K562 (cell line): ENCODE results near the gene XRN1. TPM values are rescaled to one million over a fixed set of nuclear protein-coding genes. Genes with fewer than 3 reads are reported as not detected.

ENCODE experiments used
- CAMTA2 ChIP-seq: fragments of 250-450 bp; sonication (Bioruptor Pico); conservative IDR thresholded peaks from 2 replicates; pipeline ENCODE4 v1.5.1; 2022
- CBX5 ChIP-seq: IDR thresholded peaks from 2 replicates; pipeline ENCODE4 v1.6.1; 2014; ENCODE audit warnings: low read depth, borderline replicate concordance
- CUX1 ChIP-seq: fragments of 200-800 bp; sonication (Bioruptor generic); IDR thresholded peaks from 2 replicates; pipeline ENCODE4 v1.6.1; 2016; ENCODE audit warnings: missing genetic modification characterization, missing compliant biosample characterization
- ETS2 ChIP-seq: IDR thresholded peaks from 2 replicates; pipeline ENCODE4 v1.6.1; 2016; ENCODE audit warnings: borderline replicate concordance, missing genetic modification characterization, mild to moderate bottlenecking, moderate library complexity, missing compliant biosample characterization; ENCODE audit not compliant: poor library complexity, severe bottlenecking
- FUS ChIP-seq: fragments of 200-400 bp; formaldehyde crosslinking; optimal IDR thresholded peaks from 2 replicates; pipeline ENCODE3; 2017; ENCODE audit warnings: low read depth, low read length
- RCOR1 ChIP-seq, 2 experiments: IDR thresholded peaks; 2 replicates each; pipeline ENCODE4 v1.6.1; 2012; ENCODE audit warnings: low read depth in 2 of 2, low read length in 2 of 2, borderline replicate concordance in 1 of 2, improper control_type of control experiment in 1 of 2
- SMARCE1 ChIP-seq: fragments of 450-650 bp; IDR thresholded peaks from 2 replicates; pipeline ENCODE4 v1.7.1; 2016; ENCODE audit warnings: mild to moderate bottlenecking
- TAF7 ChIP-seq: fragments of 450-650 bp; IDR thresholded peaks from 2 replicates; pipeline ENCODE4 v1.6.1; 2016; ENCODE audit warnings: missing genetic modification characterization, missing compliant biosample characterization
- TFE3 ChIP-seq: fragments of 450-650 bp; formaldehyde crosslinking; IDR thresholded peaks from 2 replicates; pipeline ENCODE4 v1.4.0; 2020; ENCODE audit warnings: mild to moderate bottlenecking, mixed read lengths
- YY1 ChIP-seq, 3 experiments: IDR thresholded peaks; 2 replicates each; pipeline ENCODE4 v1.6.1; 2011; ENCODE audit warnings: low read length in 2 of 3, mild to moderate bottlenecking in 2 of 3, moderate library complexity in 2 of 3, borderline replicate concordance in 1 of 3, control low read depth in 1 of 3, low read depth in 1 of 3; ENCODE audit not compliant: insufficient read depth in 3 of 3, insufficient replicate concordance in 2 of 3, control insufficient read depth in 1 of 3, insufficient read length in 1 of 3; ENCODE audit errors: extremely low read depth in 1 of 3
- ZNF561 ChIP-seq: fragments of 450-650 bp; formaldehyde crosslinking; conservative IDR thresholded peaks from 2 replicates; pipeline ENCODE4 v1.4.0; 2020; ENCODE audit warnings: mild to moderate bottlenecking, moderate library complexity
- ZNF699 ChIP-seq: fragments of 250-450 bp; sonication (Bioruptor Pico); IDR thresholded peaks from 2 replicates; pipeline ENCODE4 v1.8.0; 2021; ENCODE audit warnings: mild to moderate bottlenecking, moderate library complexity; ENCODE audit not compliant: insufficient replicate concordance
- polyA plus RNA-seq, 8 experiments: library from polyadenylated mRNA; depleted of rRNA in 4 of 8; stranded (reverse) in 5 of 8; unstranded in 3 of 8; fragments of >200 nt; fragmentation: Nextera tagmentation in 2 of 8; fragmentation: Illumina TruSeq in 1 of 8; extraction: Ambion mirVana in 2 of 8; extraction: Trizol in 1 of 8; gene quantifications; 2 replicates each; pipeline versions ENCODE4 v1.2.1 to v1.2.3, GENCODE V29; 2011 to 2014; ENCODE audit warnings: inconsistent platforms in 1 of 8, missing spikeins in 1 of 8
- total RNA-seq, 7 experiments: library from RNA; depleted of rRNA in 6 of 7; stranded (reverse); fragments of >200 nt in 6 of 7; fragmentation: Illumina TruSeq in 2 of 7; extraction: Trizol in 2 of 7; gene quantifications; 2 replicates each; pipeline versions ENCODE4 v1.2.1 to v1.2.3, GENCODE V29; 2011 to 2021; ENCODE audit warnings: low replicate concordance in 1 of 7
- TF ChIP-seq, protein P1 (sequence below): IDR thresholded peaks from 2 replicates; pipeline ENCODE4 v1.6.1; 2012; ENCODE audit warnings: low read depth, low read length, improper control_type of control experiment, borderline replicate concordance
- TF ChIP-seq, protein P2 (sequence below): fragments of 450-650 bp; IDR thresholded peaks from 2 replicates; pipeline ENCODE4 v1.6.1; 2016; ENCODE audit warnings: borderline replicate concordance

Gene XRN1
- total and polyA plus RNA-seq, 9 of the 15 experiments (the other 6 are each of a cell fraction or from before 2014, with no cell fraction given), result 3.1 to 28.4 (median 17.2) TPM

DNA sequence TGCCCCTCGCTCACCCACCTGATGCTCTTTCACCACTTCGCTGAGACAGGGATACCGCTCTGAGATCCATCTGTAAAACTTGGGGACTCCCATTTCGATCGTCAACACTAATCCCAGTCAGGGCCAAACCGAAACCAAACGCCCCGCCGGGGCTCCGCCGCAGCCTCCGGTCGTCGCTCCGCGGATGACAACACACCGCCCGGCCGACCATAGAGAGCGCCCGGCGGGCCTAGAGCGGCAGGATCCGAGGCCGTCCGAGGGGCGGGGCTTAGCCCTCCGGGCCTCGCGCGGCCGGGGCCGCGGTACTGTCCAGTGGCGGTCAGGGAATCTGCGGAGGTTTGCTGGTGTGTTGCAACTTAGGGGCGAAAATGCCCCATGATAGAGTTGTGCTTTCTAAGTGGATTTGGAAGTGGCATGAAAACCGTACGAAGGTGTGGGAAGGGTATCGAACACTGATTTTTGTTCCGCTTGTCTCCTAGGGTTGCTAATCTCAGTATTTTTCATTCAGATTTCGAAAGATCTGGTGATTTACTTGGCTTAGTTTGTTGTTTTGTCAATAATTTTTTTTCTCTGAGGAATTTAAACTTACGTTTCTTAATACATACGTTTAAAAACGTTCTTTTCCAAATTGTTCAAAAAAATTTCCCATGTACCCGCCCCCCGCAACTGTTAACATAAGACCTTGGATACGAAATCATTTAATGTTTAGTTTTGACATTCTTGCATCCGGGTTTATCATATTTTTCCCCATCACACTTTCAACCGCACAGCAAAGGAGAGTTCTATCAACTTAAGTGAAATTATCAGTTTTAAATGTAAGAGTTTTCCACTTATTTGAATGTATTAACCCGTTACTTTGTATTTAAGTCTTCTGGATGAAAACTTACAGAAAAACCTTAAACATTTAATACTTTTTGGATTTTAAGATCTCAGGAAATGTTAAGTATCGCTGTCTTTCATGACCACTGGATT lies at the start of gene XRN1 (continued):
- TF ChIP-seq YY1 (IDR thresholded peaks at IDR 0.05; ENCODE audit: borderline replicate concordance in 1 of 3, control insufficient read depth in 1 of 3, extremely low read depth in 1 of 3, insufficient read depth in 3 of 3, insufficient read length in 1 of 3, insufficient replicate concordance in 2 of 3, low read depth in 1 of 3, low read length in 2 of 3), result peak in 2 of 3 experiments; percentile 72 to 78
- TF ChIP-seq TAF7, result no peak; the same call in 1 of the 2 replicates
- TF ChIP-seq ETS2 (tag), result no peak
- TF ChIP-seq ZNF699 (CRISPR knock-in tag), result no peak
- no peak for TF ChIP-seq SMARCE1
- no peak for TF ChIP-seq FUS
- no peak for TF ChIP-seq CBX5
- TF ChIP-seq TFE3 (CRISPR knock-in tag), result no peak
- TF ChIP-seq RCOR1 (IDR thresholded peaks at IDR 0.05; ENCODE audit: borderline replicate concordance in 1 of 2, low read depth in 2 of 2, low read length in 2 of 2), result peak in 1 of 2 experiments; percentile 82; a peak in 1 of 4 replicates
- no peak for TF ChIP-seq ZNF561 (CRISPR knock-in tag)
- no peak for TF ChIP-seq CUX1 (CRISPR knock-in tag)
- TF ChIP-seq, protein P1, sequence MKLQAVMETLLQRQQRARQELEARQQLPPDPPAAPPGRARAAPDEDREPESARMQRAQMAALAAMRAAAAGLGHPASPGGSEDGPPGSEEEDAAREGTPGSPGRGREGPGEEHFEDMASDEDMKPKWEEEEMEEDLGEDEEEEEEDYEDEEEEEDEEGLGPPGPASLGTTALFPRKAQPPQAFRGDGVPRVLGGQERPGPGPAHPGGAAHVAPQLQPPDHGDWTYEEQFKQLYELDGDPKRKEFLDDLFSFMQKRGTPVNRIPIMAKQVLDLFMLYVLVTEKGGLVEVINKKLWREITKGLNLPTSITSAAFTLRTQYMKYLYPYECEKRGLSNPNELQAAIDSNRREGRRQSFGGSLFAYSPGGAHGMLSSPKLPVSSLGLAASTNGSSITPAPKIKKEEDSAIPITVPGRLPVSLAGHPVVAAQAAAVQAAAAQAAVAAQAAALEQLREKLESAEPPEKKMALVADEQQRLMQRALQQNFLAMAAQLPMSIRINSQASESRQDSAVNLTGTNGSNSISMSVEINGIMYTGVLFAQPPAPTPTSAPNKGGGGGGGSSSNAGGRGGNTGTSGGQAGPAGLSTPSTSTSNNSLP, result no peak
- no peak for TF ChIP-seq CAMTA2
- TF ChIP-seq, protein P2, sequence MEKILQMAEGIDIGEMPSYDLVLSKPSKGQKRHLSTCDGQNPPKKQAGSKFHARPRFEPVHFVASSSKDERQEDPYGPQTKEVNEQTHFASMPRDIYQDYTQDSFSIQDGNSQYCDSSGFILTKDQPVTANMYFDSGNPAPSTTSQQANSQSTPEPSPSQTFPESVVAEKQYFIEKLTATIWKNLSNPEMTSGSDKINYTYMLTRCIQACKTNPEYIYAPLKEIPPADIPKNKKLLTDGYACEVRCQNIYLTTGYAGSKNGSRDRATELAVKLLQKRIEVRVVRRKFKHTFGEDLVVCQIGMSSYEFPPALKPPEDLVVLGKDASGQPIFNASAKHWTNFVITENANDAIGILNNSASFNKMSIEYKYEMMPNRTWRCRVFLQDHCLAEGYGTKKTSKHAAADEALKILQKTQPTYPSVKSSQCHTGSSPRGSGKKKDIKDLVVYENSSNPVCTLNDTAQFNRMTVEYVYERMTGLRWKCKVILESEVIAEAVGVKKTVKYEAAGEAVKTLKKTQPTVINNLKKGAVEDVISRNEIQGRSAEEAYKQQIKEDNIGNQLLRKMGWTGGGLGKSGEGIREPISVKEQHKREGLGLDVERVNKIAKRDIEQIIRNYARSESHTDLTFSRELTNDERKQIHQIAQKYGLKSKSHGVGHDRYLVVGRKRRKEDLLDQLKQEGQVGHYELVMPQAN, result peak; percentile 8; the same call in 1 of the 2 replicates
